K562 (cell line): ENCODE results near the gene SCAP. TPM values are rescaled to one million over a fixed set of nuclear protein-coding genes. Genes with fewer than 3 reads are reported as not detected.

Experiments used
- BACH1 ChIP-seq: fragments of 200-800 bp; sonication (Bioruptor generic); IDR thresholded peaks from 2 replicates; pipeline ENCODE4 v1.6.1; 2016; ENCODE audit warnings: missing genetic modification characterization, missing compliant biosample characterization
- MTA3 ChIP-seq: fragments of 450-650 bp; formaldehyde crosslinking; IDR thresholded peaks from 2 replicates; pipeline ENCODE4 v1.6.1; 2017; ENCODE audit warnings: mild to moderate bottlenecking, borderline replicate concordance
- PHTF2 ChIP-seq: fragments of 250-450 bp; sonication (Bioruptor Pico); IDR thresholded peaks from 2 replicates; pipeline ENCODE4 v1.5.0; 2021; ENCODE audit warnings: mild to moderate bottlenecking
- RUNX1 ChIP-seq: sonication (generic); IDR thresholded peaks from 2 replicates; pipeline ENCODE4 v1.6.1; 2016; ENCODE audit warnings: antibody characterized with exemption, low read depth
- ZFP1 ChIP-seq: fragments of 450-650 bp; formaldehyde crosslinking; IDR thresholded peaks from 2 replicates; pipeline ENCODE4 v1.4.0; 2020; ENCODE audit warnings: mild to moderate bottlenecking, mixed read lengths
- ZNF197 ChIP-seq: fragments of 200-800 bp; sonication (Bioruptor generic); IDR thresholded peaks from 2 replicates; pipeline ENCODE4 v1.6.1; 2016; ENCODE audit warnings: low read depth, missing genetic modification characterization, missing compliant biosample characterization
- polyA plus RNA-seq, 8 experiments: library from polyadenylated mRNA; depleted of rRNA in 4 of 8; stranded (reverse) in 5 of 8; unstranded in 3 of 8; fragments of >200 nt; fragmentation: Nextera tagmentation in 2 of 8; fragmentation: Illumina TruSeq in 1 of 8; extraction: Ambion mirVana in 2 of 8; extraction: Trizol in 1 of 8; gene quantifications; 2 replicates each; pipeline versions ENCODE4 v1.2.1 to v1.2.3, GENCODE V29; 2011 to 2014; ENCODE audit warnings: inconsistent platforms in 1 of 8, missing spikeins in 1 of 8
- total RNA-seq, 7 experiments: library from RNA; depleted of rRNA in 6 of 7; stranded (reverse); fragments of >200 nt in 6 of 7; fragmentation: Illumina TruSeq in 2 of 7; extraction: Trizol in 2 of 7; gene quantifications; 2 replicates each; pipeline versions ENCODE4 v1.2.1 to v1.2.3, GENCODE V29; 2011 to 2021; ENCODE audit warnings: low replicate concordance in 1 of 7
- TF ChIP-seq, protein P1 (sequence below), 2 experiments: fragments of 450-650 bp in 1 of 2; sonication (generic) in 1 of 2; formaldehyde crosslinking in 1 of 2; IDR thresholded peaks in 1 of 2; conservative IDR thresholded peaks in 1 of 2; 2 replicates each; pipeline versions ENCODE4 v1.6.1 to v1.8.1; 2016 to 2023; ENCODE audit warnings: mild to moderate bottlenecking in 2 of 2, moderate library complexity in 2 of 2, inconsistent platforms in 1 of 2, missing genetic modification reagents in 1 of 2
- TF ChIP-seq, protein P2 (sequence below): sonication (generic); formaldehyde crosslinking; IDR thresholded peaks from 2 replicates; pipeline ENCODE4 v1.8.1; 2022; ENCODE audit warnings: missing genetic modification reagents
- TF ChIP-seq, protein P3 (sequence below): sonication (generic); formaldehyde crosslinking; IDR thresholded peaks from 2 replicates; pipeline ENCODE4 v1.8.0; 2022; ENCODE audit warnings: mild to moderate bottlenecking, missing genetic modification reagents, borderline replicate concordance
- TF ChIP-seq, protein P4 (sequence below): fragments of 250-450 bp; sonication (Bioruptor Pico); IDR thresholded peaks from 2 replicates; pipeline ENCODE4 v1.4.0; 2020; ENCODE audit warnings: borderline replicate concordance
- TF ChIP-seq, protein P5 (sequence below): conservative IDR thresholded peaks from 2 replicates; pipeline ENCODE4 v1.6.1; 2011; ENCODE audit warnings: low read depth, mild to moderate bottlenecking, low read length; ENCODE audit not compliant: control insufficient read depth
- TF ChIP-seq, protein P6 (sequence below): sonication (generic); formaldehyde crosslinking; IDR thresholded peaks from 2 replicates; pipeline ENCODE4 v1.8.0; 2023; ENCODE audit warnings: missing genetic modification reagents, mild to moderate bottlenecking, borderline replicate concordance

SCAP gene
- total and polyA plus RNA-seq, 9 of the 15 experiments (the other 6 are each of a cell fraction or from before 2014, with no cell fraction given) = 2.6 to 104 (median 37.8) TPM

DNA sequence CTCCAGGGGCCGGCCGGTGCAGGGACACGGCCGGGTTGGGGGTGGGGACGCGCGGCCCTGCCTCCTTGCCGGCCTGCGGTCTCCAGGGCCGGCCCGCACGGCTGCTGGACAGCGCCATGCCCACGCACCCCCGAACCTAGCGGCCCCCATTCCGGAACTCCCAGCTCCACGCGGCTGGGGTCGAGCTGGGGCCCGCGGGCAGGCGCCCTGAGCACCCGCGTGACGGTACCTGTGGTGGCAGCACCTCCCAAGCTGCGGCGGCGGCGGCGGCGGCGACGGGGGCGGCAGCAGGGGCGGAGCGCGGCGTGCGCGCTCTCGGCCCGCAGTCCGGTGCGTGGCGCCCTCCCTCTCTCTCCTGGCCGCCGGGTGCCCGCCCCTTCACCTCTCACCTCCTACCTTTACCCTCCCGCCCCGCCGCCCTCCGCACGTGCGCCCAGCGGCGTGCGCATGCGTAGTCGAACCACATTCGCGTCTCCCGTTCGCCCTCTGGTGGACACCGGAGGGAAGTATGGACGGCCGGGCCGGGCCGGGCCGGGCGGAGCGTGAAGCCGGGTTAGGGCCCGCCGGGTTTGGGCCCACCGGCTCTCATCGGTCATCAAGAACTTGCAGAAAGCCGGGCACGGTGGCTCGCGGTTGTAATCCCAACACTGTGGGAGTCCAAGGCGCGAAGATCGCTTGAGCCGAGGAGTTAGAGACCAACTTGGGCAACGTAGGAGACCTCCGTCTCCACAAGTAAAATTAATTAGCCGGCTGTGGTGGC lies at the start of gene SCAP (continued):
- TF ChIP-seq, protein P1, sequence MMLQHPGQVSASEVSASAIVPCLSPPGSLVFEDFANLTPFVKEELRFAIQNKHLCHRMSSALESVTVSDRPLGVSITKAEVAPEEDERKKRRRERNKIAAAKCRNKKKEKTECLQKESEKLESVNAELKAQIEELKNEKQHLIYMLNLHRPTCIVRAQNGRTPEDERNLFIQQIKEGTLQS (IDR thresholded peaks at IDR 0.05) = no peak
- TF ChIP-seq, protein P1 (CRISPR knock-in tag; conservative IDR thresholded peaks at IDR 0.05) = peak; percentile 72; the same call in 1 of the 2 replicates
- TF ChIP-seq PHTF2 (CRISPR knock-in tag) (no peak), BACH1 (tag) (no peak), ZNF197 (0 out of 2 replicates have a peak, but pooled peaks have one; percentile 20), MTA3 (peak; percentile 89), RUNX1 (no peak; the same call in 1 of the 2 replicates), ZFP1 (CRISPR knock-in tag) (0 out of 2 replicates have a peak, but pooled peaks have one; percentile 25)
- TF ChIP-seq, protein P2, sequence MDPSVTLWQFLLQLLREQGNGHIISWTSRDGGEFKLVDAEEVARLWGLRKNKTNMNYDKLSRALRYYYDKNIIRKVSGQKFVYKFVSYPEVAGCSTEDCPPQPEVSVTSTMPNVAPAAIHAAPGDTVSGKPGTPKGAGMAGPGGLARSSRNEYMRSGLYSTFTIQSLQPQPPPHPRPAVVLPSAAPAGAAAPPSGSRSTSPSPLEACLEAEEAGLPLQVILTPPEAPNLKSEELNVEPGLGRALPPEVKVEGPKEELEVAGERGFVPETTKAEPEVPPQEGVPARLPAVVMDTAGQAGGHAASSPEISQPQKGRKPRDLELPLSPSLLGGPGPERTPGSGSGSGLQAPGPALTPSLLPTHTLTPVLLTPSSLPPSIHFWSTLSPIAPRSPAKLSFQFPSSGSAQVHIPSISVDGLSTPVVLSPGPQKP (CRISPR knock-in tag) = no peak
- TF ChIP-seq, protein P3, sequence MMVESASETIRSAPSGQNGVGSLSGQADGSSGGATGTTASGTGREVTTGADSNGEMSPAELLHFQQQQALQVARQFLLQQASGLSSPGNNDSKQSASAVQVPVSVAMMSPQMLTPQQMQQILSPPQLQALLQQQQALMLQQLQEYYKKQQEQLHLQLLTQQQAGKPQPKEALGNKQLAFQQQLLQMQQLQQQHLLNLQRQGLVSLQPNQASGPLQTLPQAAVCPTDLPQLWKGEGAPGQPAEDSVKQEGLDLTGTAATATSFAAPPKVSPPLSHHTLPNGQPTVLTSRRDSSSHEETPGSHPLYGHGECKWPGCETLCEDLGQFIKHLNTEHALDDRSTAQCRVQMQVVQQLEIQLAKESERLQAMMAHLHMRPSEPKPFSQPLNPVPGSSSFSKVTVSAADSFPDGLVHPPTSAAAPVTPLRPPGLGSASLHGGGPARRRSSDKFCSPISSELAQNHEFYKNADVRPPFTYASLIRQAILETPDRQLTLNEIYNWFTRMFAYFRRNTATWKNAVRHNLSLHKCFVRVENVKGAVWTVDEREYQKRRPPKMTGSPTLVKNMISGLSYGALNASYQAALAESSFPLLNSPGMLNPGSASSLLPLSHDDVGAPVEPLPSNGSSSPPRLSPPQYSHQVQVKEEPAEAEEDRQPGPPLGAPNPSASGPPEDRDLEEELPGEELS (CRISPR knock-in tag) = no peak
- TF ChIP-seq, protein P4, sequence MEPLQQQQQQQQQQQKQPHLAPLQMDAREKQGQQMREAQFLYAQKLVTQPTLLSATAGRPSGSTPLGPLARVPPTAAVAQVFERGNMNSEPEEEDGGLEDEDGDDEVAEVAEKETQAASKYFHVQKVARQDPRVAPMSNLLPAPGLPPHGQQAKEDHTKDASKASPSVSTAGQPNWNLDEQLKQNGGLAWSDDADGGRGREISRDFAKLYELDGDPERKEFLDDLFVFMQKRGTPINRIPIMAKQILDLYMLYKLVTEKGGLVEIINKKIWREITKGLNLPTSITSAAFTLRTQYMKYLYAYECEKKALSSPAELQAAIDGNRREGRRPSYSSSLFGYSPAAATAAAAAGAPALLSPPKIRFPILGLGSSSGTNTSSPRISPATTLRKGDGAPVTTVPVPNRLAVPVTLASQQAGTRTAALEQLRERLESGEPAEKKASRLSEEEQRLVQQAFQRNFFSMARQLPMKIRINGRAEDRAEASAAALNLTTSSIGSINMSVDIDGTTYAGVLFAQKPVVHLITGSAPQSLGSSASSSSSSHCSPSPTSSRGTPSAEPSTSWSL = no peak; the same call in 1 of the 2 replicates
- TF ChIP-seq, protein P5, sequence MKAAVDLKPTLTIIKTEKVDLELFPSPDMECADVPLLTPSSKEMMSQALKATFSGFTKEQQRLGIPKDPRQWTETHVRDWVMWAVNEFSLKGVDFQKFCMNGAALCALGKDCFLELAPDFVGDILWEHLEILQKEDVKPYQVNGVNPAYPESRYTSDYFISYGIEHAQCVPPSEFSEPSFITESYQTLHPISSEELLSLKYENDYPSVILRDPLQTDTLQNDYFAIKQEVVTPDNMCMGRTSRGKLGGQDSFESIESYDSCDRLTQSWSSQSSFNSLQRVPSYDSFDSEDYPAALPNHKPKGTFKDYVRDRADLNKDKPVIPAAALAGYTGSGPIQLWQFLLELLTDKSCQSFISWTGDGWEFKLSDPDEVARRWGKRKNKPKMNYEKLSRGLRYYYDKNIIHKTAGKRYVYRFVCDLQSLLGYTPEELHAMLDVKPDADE = peak; percentile 89
- TF ChIP-seq, protein P6, sequence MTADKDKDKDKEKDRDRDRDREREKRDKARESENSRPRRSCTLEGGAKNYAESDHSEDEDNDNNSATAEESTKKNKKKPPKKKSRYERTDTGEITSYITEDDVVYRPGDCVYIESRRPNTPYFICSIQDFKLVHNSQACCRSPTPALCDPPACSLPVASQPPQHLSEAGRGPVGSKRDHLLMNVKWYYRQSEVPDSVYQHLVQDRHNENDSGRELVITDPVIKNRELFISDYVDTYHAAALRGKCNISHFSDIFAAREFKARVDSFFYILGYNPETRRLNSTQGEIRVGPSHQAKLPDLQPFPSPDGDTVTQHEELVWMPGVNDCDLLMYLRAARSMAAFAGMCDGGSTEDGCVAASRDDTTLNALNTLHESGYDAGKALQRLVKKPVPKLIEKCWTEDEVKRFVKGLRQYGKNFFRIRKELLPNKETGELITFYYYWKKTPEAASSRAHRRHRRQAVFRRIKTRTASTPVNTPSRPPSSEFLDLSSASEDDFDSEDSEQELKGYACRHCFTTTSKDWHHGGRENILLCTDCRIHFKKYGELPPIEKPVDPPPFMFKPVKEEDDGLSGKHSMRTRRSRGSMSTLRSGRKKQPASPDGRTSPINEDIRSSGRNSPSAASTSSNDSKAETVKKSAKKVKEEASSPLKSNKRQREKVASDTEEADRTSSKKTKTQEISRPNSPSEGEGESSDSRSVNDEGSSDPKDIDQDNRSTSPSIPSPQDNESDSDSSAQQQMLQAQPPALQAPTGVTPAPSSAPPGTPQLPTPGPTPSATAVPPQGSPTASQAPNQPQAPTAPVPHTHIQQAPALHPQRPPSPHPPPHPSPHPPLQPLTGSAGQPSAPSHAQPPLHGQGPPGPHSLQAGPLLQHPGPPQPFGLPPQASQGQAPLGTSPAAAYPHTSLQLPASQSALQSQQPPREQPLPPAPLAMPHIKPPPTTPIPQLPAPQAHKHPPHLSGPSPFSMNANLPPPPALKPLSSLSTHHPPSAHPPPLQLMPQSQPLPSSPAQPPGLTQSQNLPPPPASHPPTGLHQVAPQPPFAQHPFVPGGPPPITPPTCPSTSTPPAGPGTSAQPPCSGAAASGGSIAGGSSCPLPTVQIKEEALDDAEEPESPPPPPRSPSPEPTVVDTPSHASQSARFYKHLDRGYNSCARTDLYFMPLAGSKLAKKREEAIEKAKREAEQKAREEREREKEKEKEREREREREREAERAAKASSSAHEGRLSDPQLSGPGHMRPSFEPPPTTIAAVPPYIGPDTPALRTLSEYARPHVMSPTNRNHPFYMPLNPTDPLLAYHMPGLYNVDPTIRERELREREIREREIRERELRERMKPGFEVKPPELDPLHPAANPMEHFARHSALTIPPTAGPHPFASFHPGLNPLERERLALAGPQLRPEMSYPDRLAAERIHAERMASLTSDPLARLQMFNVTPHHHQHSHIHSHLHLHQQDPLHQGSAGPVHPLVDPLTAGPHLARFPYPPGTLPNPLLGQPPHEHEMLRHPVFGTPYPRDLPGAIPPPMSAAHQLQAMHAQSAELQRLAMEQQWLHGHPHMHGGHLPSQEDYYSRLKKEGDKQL = no peak
